T1000 (cell line): Measurements from ENCODE around the gene SHC2.
"Not testable (repeated sequence)": the region's sequence is repeated elsewhere in the genome, so short reads cannot be mapped to it uniquely, and the experiment has no call there.

ENCODE experiments used
- DNase-seq: peaks from one replicate; lab custom pipeline; 2025; ENCODE audit warnings: mixed read lengths; lab: John Stamatoyannopoulos, UW

SHC2 gene

GRCh38 chr19:389255-389934 is 71.4 kb downstream of the SHC2 start:
- DNase-seq = no peak

GRCh38 chr19:388691-389090 is 72.1 kb downstream of the SHC2 start:
- no peak for DNase-seq

GRCh38 chr19:387777-388176 is 73.1 kb downstream of the SHC2 start:
- DNase-seq = no peak

GRCh38 chr19:386632-387301 is 74.1 kb downstream of the SHC2 start:
- not testable (repeated sequence) for DNase-seq

GRCh38 chr19:386189-386588 is 74.6 kb downstream of the SHC2 start:
- DNase-seq = not testable (repeated sequence)

- DNase-seq = no peak
Observed at GRCh38 chr19:384799-385169, 76.0 kb downstream of the SHC2 start.

- DNase-seq = no peak
Observed at GRCh38 chr19:383922-384798, 76.7 kb downstream of the SHC2 start.

GRCh38 chr19:383040-383439 is 77.8 kb downstream of the SHC2 start:
- DNase-seq = no peak

GRCh38 chr19:382578-382977 is 78.3 kb downstream of the SHC2 start:
- DNase-seq = peak; percentile 45

- DNase-seq = not testable (repeated sequence)
Observed at GRCh38 chr19:381901-382300, 78.9 kb downstream of the SHC2 start.

- DNase-seq = not testable (repeated sequence)
Observed at GRCh38 chr19:380618-381219, 80.1 kb downstream of the SHC2 start.

GRCh38 chr19:379796-380195 is 81.0 kb downstream of the SHC2 start:
- no peak for DNase-seq

GRCh38 chr19:378706-379105 is 82.1 kb downstream of the SHC2 start:
- DNase-seq = no peak

- no peak for DNase-seq
Observed at GRCh38 chr19:377801-378581, 82.8 kb downstream of the SHC2 start.

- no peak for DNase-seq
Observed at GRCh38 chr19:376111-376470, 84.7 kb downstream of the SHC2 start.

- DNase-seq = no peak
Observed at GRCh38 chr19:375395-376110, 85.3 kb downstream of the SHC2 start.

- DNase-seq = no peak
Observed at GRCh38 chr19:374886-375235, 86.0 kb downstream of the SHC2 start.

- DNase-seq = no peak
Observed at GRCh38 chr19:374183-374885, 86.5 kb downstream of the SHC2 start.

- DNase-seq = no peak
Observed at GRCh38 chr19:373391-374182, 87.2 kb downstream of the SHC2 start.
